HTR-8/SVneo (cell line): ENCODE results near the gene REXO2.

ENCODE experiments used
- DNase-seq: peaks from one replicate; pipeline ENCODE4 v3.0.0; 2011; ENCODE audit warnings: low spot score, mixed read lengths; ENCODE audit not compliant: insufficient read length
- FAIRE-seq: peaks from 2 replicates; lab custom pipeline; 2011; peaks lifted over from hg19 to GRCh38; lab: Jason Lieb, UNC

Gene REXO2

GRCh38 chr11:114439229-114440120 lies at the start of gene REXO2:
TSS of gene REXO2 (plus strand) at chr11:114439467. CDS start at chr11:114439529, 62 bp downstream.
- FAIRE-seq (peak; percentile 98), DNase-seq (peak; percentile 93)

- FAIRE-seq: no peak
Observed at GRCh38 chr11:114392735-114393667, 46.3 kb upstream of the REXO2 start.

GRCh38 chr11:114395736-114396135 lies 43.5 kb upstream of the REXO2 start:
- no peak for DNase-seq
- FAIRE-seq: peak; percentile 78

More at GRCh38 chr11:114392735-114393667, 46.3 kb upstream of the REXO2 start:
- DNase-seq: no peak

GRCh38 chr11:114396916-114397315 lies 42.4 kb upstream of the REXO2 start:
- DNase-seq: no peak
- no peak for FAIRE-seq

GRCh38 chr11:114397349-114397982 lies 41.8 kb upstream of the REXO2 start:
- DNase-seq: no peak
- FAIRE-seq: no peak

GRCh38 chr11:114398303-114398920 lies 40.9 kb upstream of the REXO2 start:
- no peak for DNase-seq
- FAIRE-seq: no peak

- FAIRE-seq (no peak), DNase-seq (no peak)
Observed at GRCh38 chr11:114399490-114400215, 39.6 kb upstream of the REXO2 start.

- DNase-seq (peak; percentile 93), FAIRE-seq (peak; percentile 99)
Observed at GRCh38 chr11:114400216-114400914, 38.9 kb upstream of the REXO2 start, which contains the start of the genes C11orf71 and RBM7. TSS of gene C11orf71 (minus strand) at chr11:114400511. CDS start at chr11:114400331, 180 bp downstream. TSS of gene RBM7 (plus strand) at chr11:114400666. CDS start at chr11:114400672, 6 bp downstream.

GRCh38 chr11:114400915-114401223 lies 38.4 kb upstream of the REXO2 start:
- DNase-seq: no peak

GRCh38 chr11:114401311-114401710 lies 38.0 kb upstream of the REXO2 start:
- DNase-seq: no peak
- FAIRE-seq: peak; percentile 23

More at GRCh38 chr11:114400915-114401223, 38.4 kb upstream of the REXO2 start:
- no peak for FAIRE-seq

GRCh38 chr11:114412946-114413345 lies 26.3 kb upstream of the REXO2 start:
- DNase-seq (no peak), FAIRE-seq (no peak)

- FAIRE-seq: no peak
- no peak for DNase-seq
Observed at GRCh38 chr11:114413958-114414357, 25.3 kb upstream of the REXO2 start.

GRCh38 chr11:114416441-114416961 lies 22.8 kb upstream of the REXO2 start:
- FAIRE-seq (peak; percentile 26), DNase-seq (no peak)

- FAIRE-seq: no peak
- no peak for DNase-seq
Observed at GRCh38 chr11:114426280-114426679, 13.0 kb upstream of the REXO2 start.

GRCh38 chr11:114430290-114430689 lies 9.0 kb upstream of the REXO2 start:
- DNase-seq: no peak
- no peak for FAIRE-seq

- FAIRE-seq: no peak
- no peak for DNase-seq
Observed at GRCh38 chr11:114432893-114433292, 6.4 kb upstream of the REXO2 start.

- DNase-seq: no peak
- FAIRE-seq: no peak
Observed at GRCh38 chr11:114433376-114433775, 5.9 kb upstream of the REXO2 start.

- DNase-seq (no peak), FAIRE-seq (no peak)
Observed at GRCh38 chr11:114438303-114438702, 964 bp upstream of the REXO2 start.
